Neuronal stem cell (in vitro differentiated cells): ENCODE data around the gene TBC1D22A.

Experiments used
- DNase-seq: peaks from one replicate; pipeline ENCODE4 v3.0.0-alpha.2; 2013; ENCODE audit warnings: low spot score
- H2AFZ ChIP-seq: one replicate; pipeline ENCODE4 v1.6.1; 2013; ENCODE audit warnings: mild to moderate bottlenecking, low read length, inconsistent platforms
- H2AK5ac ChIP-seq: 2 replicates; pipeline ENCODE4 v1.6.1; 2013; ENCODE audit warnings: low read depth, mild to moderate bottlenecking, inconsistent platforms, low read length, moderate library complexity, mixed read lengths
- H2BK120ac ChIP-seq: 2 replicates; pipeline ENCODE4 v1.6.1; 2013; ENCODE audit warnings: low read depth, mild to moderate bottlenecking, inconsistent platforms, low read length, moderate library complexity, mixed read lengths
- H2BK12ac ChIP-seq: one replicate; pipeline ENCODE4 v1.6.1; 2013; ENCODE audit warnings: low read length, inconsistent platforms
- H2BK15ac ChIP-seq: 2 replicates; pipeline ENCODE4 v1.6.1; 2013; ENCODE audit warnings: mild to moderate bottlenecking, low read length, inconsistent platforms, mixed read lengths
- H2BK5ac ChIP-seq: one replicate; pipeline ENCODE4 v1.6.1; 2013; ENCODE audit warnings: inconsistent platforms, mild to moderate bottlenecking, low read length, moderate library complexity
- H3K14ac ChIP-seq: one replicate; pipeline ENCODE4 v1.6.1; 2013; ENCODE audit warnings: low read length, inconsistent platforms
- H3K18ac ChIP-seq: 2 replicates; pipeline ENCODE4 v1.6.1; 2013; ENCODE audit warnings: low read length, inconsistent platforms
- H3K23ac ChIP-seq: 2 replicates; pipeline ENCODE4 v1.6.1; 2013; ENCODE audit warnings: low read depth, mild to moderate bottlenecking, mixed read lengths, low read length, inconsistent platforms; ENCODE audit not compliant: poor library complexity
- H3K27ac ChIP-seq: replicated peaks from 3 replicates; pipeline ENCODE4 v1.5.1; 2013; ENCODE audit warnings: low read length, inconsistent platforms
- H3K27me3 ChIP-seq, 3 experiments: 2 replicates each; pipeline ENCODE4 v1.6.1; 2013; ENCODE audit warnings: low read length in 3 of 3, mild to moderate bottlenecking in 2 of 3, inconsistent platforms in 1 of 3, low read depth in 1 of 3, mixed read lengths in 1 of 3, moderate library complexity in 1 of 3; ENCODE audit not compliant: control insufficient read depth in 3 of 3, insufficient read depth in 3 of 3
- H3K36me3 ChIP-seq, 2 donors: replicated peaks in 1 of 2; 2 replicates each; pipeline ENCODE4 v1.6.1; 2013; ENCODE audit warnings: low read length in 2 of 2; ENCODE audit not compliant: control insufficient read depth in 2 of 2, insufficient read depth in 2 of 2
- H3K4ac ChIP-seq: 2 replicates; pipeline ENCODE4 v1.6.1; 2013; ENCODE audit warnings: inconsistent platforms, mild to moderate bottlenecking, low read length, moderate library complexity
- H3K4me1 ChIP-seq, 2 donors: 1 replicate in 1 of 2; 2 replicates in 1 of 2; pipeline ENCODE4 v1.6.1; 2013; ENCODE audit warnings: low read length in 2 of 2, low read depth in 1 of 2; ENCODE audit not compliant: control insufficient read depth in 2 of 2, insufficient read depth in 1 of 2
- H3K4me2 ChIP-seq: one replicate; pipeline ENCODE4 v1.6.1; 2013; ENCODE audit warnings: mild to moderate bottlenecking, low read length, inconsistent platforms; ENCODE audit not compliant: insufficient read depth, poor library complexity, severe bottlenecking
- H3K4me3 ChIP-seq, 2 donors: 2 replicates each; pipeline ENCODE4 v1.5.1; 2013; ENCODE audit warnings: low read length in 2 of 2, mild to moderate bottlenecking in 2 of 2, inconsistent platforms in 1 of 2, moderate library complexity in 1 of 2
- H3K79me1 ChIP-seq: one replicate; pipeline ENCODE4 v1.6.1; 2013; ENCODE audit warnings: low read depth, mild to moderate bottlenecking, inconsistent platforms, low read length, moderate library complexity
- H3K9ac ChIP-seq: one replicate; pipeline ENCODE4 v1.6.1; 2013; ENCODE audit warnings: mild to moderate bottlenecking, low read depth, low read length, inconsistent platforms; ENCODE audit not compliant: poor library complexity
- H3K9me3 ChIP-seq, 2 donors: replicated peaks in 1 of 2; 2 replicates each; pipeline versions ENCODE3 to v1.6.1; 2013; ENCODE audit warnings: low read length in 2 of 2, mild to moderate bottlenecking in 2 of 2, inconsistent platforms in 1 of 2, low read depth in 1 of 2, mixed read lengths in 1 of 2, moderate library complexity in 1 of 2; ENCODE audit not compliant: control insufficient read depth in 2 of 2, insufficient read depth in 1 of 2
- H4K8ac ChIP-seq: one replicate; pipeline ENCODE4 v1.6.1; 2013; ENCODE audit warnings: low read depth, mild to moderate bottlenecking, inconsistent platforms, low read length, moderate library complexity
- H4K91ac ChIP-seq: one replicate; pipeline ENCODE4 v1.6.1; 2013; ENCODE audit warnings: low read length, low read depth, mild to moderate bottlenecking, inconsistent platforms; ENCODE audit not compliant: poor library complexity
- WGBS, 2 donors: extraction: QIAGEN DNeasy Blood & Tissue Kit; methylation state at CpG; one replicate each; pipeline ENCODE4 v1.1.7; 2013; ENCODE audit warnings: missing lambda C conversion rate in 2 of 2, mixed read lengths in 1 of 2; ENCODE audit not compliant: insufficient read length in 2 of 2, insufficient replicate concordance in 1 of 2; ENCODE audit errors: extremely low coverage in 2 of 2; 5-methylcytosine and 5-hydroxymethylcytosine counted together

Gene TBC1D22A

GRCh38 chr22:46974631-46975585, 212.5 kb downstream of the TBC1D22A start:
- Histone ChIP-seq H3K4ac (no peak overlapping the region), H3K14ac (no peak overlapping the region), H2AK5ac (no peak overlapping the region), H3K4me1 (peaks cover 6 to 12% of the 10 kb centered on the region in 2 donors), H3K4me2 (no peak overlapping the region), H3K9ac (no peak overlapping the region), H2BK5ac (no peak overlapping the region), H2BK120ac (no peak overlapping the region), H3K18ac (no peak overlapping the region), H3K36me3 (peaks cover 0 to 13% of the 10 kb centered on the region in 2 donors), H4K91ac (no peak overlapping the region), H3K27ac (no peak overlapping the region), H4K8ac (no peak overlapping the region), H3K4me3 (no peak overlapping the region), H3K23ac (peak overlapping the region; percentile 61), H2BK15ac (no peak overlapping the region), H3K79me1 (no peaks in the 10 kb centered on the region), H3K9me3 (no peaks in the 10 kb centered on the region), H3K27me3 (no peaks in the 10 kb centered on the region), H2AFZ (no peak overlapping the region), H2BK12ac (no peak overlapping the region)
- no peak for DNase-seq
- WGBS, 2 donors = no CpG with 5 or more reads among the region's 24 CpGs

- peaks cover 4 to 9% of the 10 kb centered on the region in 2 donors for H3K4me1 ChIP-seq
- H3K36me3 ChIP-seq = peaks cover 0 to 14% of the 10 kb centered on the region in 2 donors
- H3K79me1 ChIP-seq = no peaks in the 10 kb centered on the region
- no peak overlapping the region for H3K14ac ChIP-seq
- H3K4ac ChIP-seq = no peak overlapping the region
- no peak overlapping the region for H3K4me3 ChIP-seq
- peak overlapping the region; percentile 2 for H3K9ac ChIP-seq
- H2BK12ac ChIP-seq = no peak overlapping the region
- H3K27me3 ChIP-seq = no peaks in the 10 kb centered on the region
- no peak for DNase-seq
- H4K8ac ChIP-seq = no peak overlapping the region
- no peak overlapping the region for H2BK120ac ChIP-seq
- no peak overlapping the region for H3K4me2 ChIP-seq
- H3K23ac ChIP-seq = no peak overlapping the region
- H2BK5ac ChIP-seq = no peak overlapping the region
- peaks cover 0 to 6% of the 10 kb centered on the region in 2 donors for H3K9me3 ChIP-seq
- H4K91ac ChIP-seq = no peak overlapping the region
- no peak overlapping the region for H2AFZ ChIP-seq
- H2BK15ac ChIP-seq = no peak overlapping the region
- H3K18ac ChIP-seq = no peak overlapping the region
- H2AK5ac ChIP-seq = no peak overlapping the region
- H3K27ac ChIP-seq = no peak overlapping the region
- WGBS, 2 donors = no CpG with 5 or more reads among the region's 13 CpGs
Observed at GRCh38 chr22:46976143-46976542, 213.7 kb downstream of the TBC1D22A start.

GRCh38 chr22:46976598-46976997, 214.1 kb downstream of the TBC1D22A start:
- WGBS, 2 donors = no CpG with 5 or more reads among the region's 10 CpGs
- no peak overlapping the region for H3K18ac ChIP-seq

GRCh38 chr22:46977656-46978343, 215.3 kb downstream of the TBC1D22A start:
- DNase-seq = no peak
- Histone ChIP-seq H3K4me3 (no peak overlapping the region), H3K27ac (no peak overlapping the region), H3K4me2 (no peak overlapping the region), H2AK5ac (no peak overlapping the region), H3K18ac (peak overlapping the region; percentile 20), H2BK5ac (no peak overlapping the region), H3K36me3 (peaks cover 0 to 14% of the 10 kb centered on the region in 2 donors), H2BK12ac (no peak overlapping the region), H3K14ac (no peak overlapping the region), H3K27me3 (no peaks in the 10 kb centered on the region), H3K4me1 (no peaks in the 10 kb centered on the region), H4K8ac (no peak overlapping the region), H3K4ac (no peak overlapping the region), H3K9me3 (peaks cover 0 to 6% of the 10 kb centered on the region in 2 donors), H2AFZ (no peak overlapping the region), H2BK120ac (no peak overlapping the region), H3K23ac (no peak overlapping the region), H2BK15ac (no peak overlapping the region), H3K9ac (no peak overlapping the region), H4K91ac (no peak overlapping the region), H3K79me1 (no peaks in the 10 kb centered on the region)
- no CpG with 5 or more reads among the region's 14 CpGs for WGBS, 2 donors

More at GRCh38 chr22:46976598-46976997, 214.1 kb downstream of the TBC1D22A start:
- Histone ChIP-seq H2BK5ac (no peak overlapping the region), H3K36me3 (peaks cover 0 to 14% of the 10 kb centered on the region in 2 donors), H4K8ac (no peak overlapping the region), H3K27me3 (no peaks in the 10 kb centered on the region), H2AK5ac (no peak overlapping the region), H3K79me1 (no peaks in the 10 kb centered on the region), H2BK15ac (no peak overlapping the region), H2BK120ac (no peak overlapping the region), H3K14ac (no peak overlapping the region), H3K4me2 (no peak overlapping the region), H3K9ac (peak overlapping the region; percentile 2), H4K91ac (no peak overlapping the region), H3K4ac (no peak overlapping the region), H3K4me1 (peaks cover 0 to 4% of the 10 kb centered on the region in 2 donors), H3K9me3 (peaks cover 0 to 6% of the 10 kb centered on the region in 2 donors), H3K4me3 (no peak overlapping the region), H2BK12ac (no peak overlapping the region), H3K27ac (no peak overlapping the region), H2AFZ (no peak overlapping the region), H3K23ac (no peak overlapping the region)
- no peak for DNase-seq
